Measurements from ENCODE around the gene NCAM1. TPM values are rescaled to one million over a fixed set of nuclear protein-coding genes. Genes with fewer than 3 reads are reported as not detected.

NCAM1 gene
- total RNA-seq, 1 donor from 2014 or later = 76.7 TPM

- Mint-ChIP-seq H3K9me3 (no peaks in the 10 kb centered on the region), H3K4me1 (no peaks in the 10 kb centered on the region), H3K27me3 (ENCODE audit: low read depth) (no peaks in the 10 kb centered on the region), H3K27ac (ENCODE audit: unreplicated experiment) (no peak overlapping the region), H3K36me3 (ENCODE audit: low read depth) (no peaks in the 10 kb centered on the region), H3K4me3 (no peak overlapping the region)
- TF ChIP-seq CTCF (conservative IDR thresholded peaks at IDR 0.05) = no peak
- no peak for DNase-seq (ENCODE audit: low read depth, low spot score)
Observed at GRCh38 chr11:113014262-113015097, 53.3 kb downstream of the NCAM1 start.

- no peak overlapping the region for H3K27ac Mint-ChIP-seq (ENCODE audit: unreplicated experiment)
- DNase-seq (ENCODE audit: low read depth, low spot score) = no peak
- no peak for TF ChIP-seq CTCF (conservative IDR thresholded peaks at IDR 0.05)
- no peak overlapping the region for H3K4me3 Mint-ChIP-seq
- H3K36me3 Mint-ChIP-seq (ENCODE audit: low read depth) = no peaks in the 10 kb centered on the region
- no peaks in the 10 kb centered on the region for H3K9me3 Mint-ChIP-seq
- H3K4me1 Mint-ChIP-seq = no peaks in the 10 kb centered on the region
- no peaks in the 10 kb centered on the region for H3K27me3 Mint-ChIP-seq (ENCODE audit: low read depth)
Observed at GRCh38 chr11:113015098-113015455, 53.9 kb downstream of the NCAM1 start.

- Mint-ChIP-seq H3K9me3 (no peaks in the 10 kb centered on the region), H3K36me3 (ENCODE audit: low read depth) (no peaks in the 10 kb centered on the region), H3K4me1 (no peaks in the 10 kb centered on the region), H3K27me3 (ENCODE audit: low read depth) (no peaks in the 10 kb centered on the region), H3K4me3 (no peak overlapping the region), H3K27ac (ENCODE audit: unreplicated experiment) (no peak overlapping the region)
- no peak for DNase-seq (ENCODE audit: low read depth, low spot score)
- TF ChIP-seq CTCF (conservative IDR thresholded peaks at IDR 0.05) = no peak
Observed at GRCh38 chr11:113016905-113017304, 55.7 kb downstream of the NCAM1 start.

GRCh38 chr11:113018913-113019312 lies 57.7 kb downstream of the NCAM1 start:
- H3K4me1 Mint-ChIP-seq = no peaks in the 10 kb centered on the region
- H3K9me3 Mint-ChIP-seq = no peaks in the 10 kb centered on the region
- H3K27me3 Mint-ChIP-seq (ENCODE audit: low read depth) = no peaks in the 10 kb centered on the region
- H3K36me3 Mint-ChIP-seq (ENCODE audit: low read depth) = no peaks in the 10 kb centered on the region
- no peak overlapping the region for H3K27ac Mint-ChIP-seq (ENCODE audit: unreplicated experiment)
- no peak for TF ChIP-seq CTCF (conservative IDR thresholded peaks at IDR 0.05)
- DNase-seq (ENCODE audit: low read depth, low spot score) = no peak
- no peak overlapping the region for H3K4me3 Mint-ChIP-seq

GRCh38 chr11:113019711-113020110 lies 58.5 kb downstream of the NCAM1 start:
- Mint-ChIP-seq H3K36me3 (ENCODE audit: low read depth) (no peaks in the 10 kb centered on the region), H3K27me3 (ENCODE audit: low read depth) (no peaks in the 10 kb centered on the region), H3K4me1 (no peaks in the 10 kb centered on the region), H3K27ac (ENCODE audit: unreplicated experiment) (no peak overlapping the region), H3K4me3 (no peak overlapping the region), H3K9me3 (no peaks in the 10 kb centered on the region)
- no peak for DNase-seq (ENCODE audit: low read depth, low spot score)
- TF ChIP-seq CTCF (conservative IDR thresholded peaks at IDR 0.05) = no peak

Measured in neural crest cell (in vitro differentiated cells).